Endothelial cell of umbilical vein (primary cell): ENCODE data around the gene TPO. TPM values are rescaled to one million over a fixed set of nuclear protein-coding genes. Genes with fewer than 3 reads are reported as not detected.

Experiments
- BruUV-seq: library from RNA; stranded (reverse); fragments of 400-500 nt; replicated peaks from 2 replicates; lab custom pipeline; 2021; lab: Mats Ljungman, UMichigan
- CTCF ChIA-PET: fragments of 300-600, 350-600 bp; sonication (Branson Sonifier 250); formaldehyde crosslinking; loops from one replicate; lab custom pipeline; 2021; ENCODE audit warnings: antibody characterized with exemption, inconsistent platforms; lab: Charles Lee
- POLR2A ChIA-PET: fragments of 300-600, 350-600 bp; sonication (Branson Sonifier 250); formaldehyde crosslinking; loops from one replicate; lab custom pipeline; 2021; ENCODE audit warnings: antibody characterized with exemption, inconsistent platforms; lab: Charles Lee
- DNase-seq: peaks from one replicate; pipeline ENCODE4 v3.0.0-alpha.2; 2011; ENCODE audit warnings: low read depth, low spot score
- FAIRE-seq: peaks from 2 replicates; lab custom pipeline; 2011; peaks lifted over from hg19 to GRCh38; lab: Jason Lieb, UNC
- H2AFZ ChIP-seq: 2 replicates; pipeline ENCODE4 v1.6.0; 2012; ENCODE audit warnings: low read depth, low read length, control low read depth, inconsistent platforms
- H3K27ac ChIP-seq: 2 replicates; pipeline ENCODE4 v1.5.1; 2011; ENCODE audit warnings: low read depth, mild to moderate bottlenecking, control low read depth, low read length, moderate library complexity; ENCODE audit not compliant: insufficient read depth
- H3K27me3 ChIP-seq, 2 experiments: 2 replicates each; pipeline versions ENCODE4 v1.6.0 to v1.6.1; 2011; ENCODE audit warnings: low read length in 2 of 2, mixed read lengths in 1 of 2; ENCODE audit not compliant: control insufficient read depth in 2 of 2, insufficient read depth in 2 of 2
- H3K36me3 ChIP-seq, 2 experiments: 2 replicates in 1 of 2; 3 replicates in 1 of 2; pipeline ENCODE4 v1.5.1; 2011; ENCODE audit warnings: low read length in 2 of 2, mild to moderate bottlenecking in 1 of 2, moderate library complexity in 1 of 2; ENCODE audit not compliant: control insufficient read depth in 2 of 2, insufficient read depth in 2 of 2; ENCODE audit errors: extremely low read depth in 1 of 2
- H3K4me1 ChIP-seq: 3 replicates; pipeline ENCODE4 v1.5.1; 2011; ENCODE audit warnings: mild to moderate bottlenecking, low read length; ENCODE audit not compliant: control insufficient read depth, insufficient read depth; ENCODE audit errors: extremely low read depth
- H3K4me2 ChIP-seq: 2 replicates; pipeline ENCODE4 v1.6.1; 2011; ENCODE audit warnings: low read length, control low read depth, mixed read lengths; ENCODE audit not compliant: insufficient read depth
- H3K4me3 ChIP-seq, 3 experiments: fragments of 200-600 bp in 1 of 3; sonication (generic), shearing (Covaris generic) in 1 of 3; replicated peaks in 1 of 3; 2 replicates each; pipeline ENCODE4 v1.5.1; 2011 to 2016; ENCODE audit warnings: control low read depth in 3 of 3, low read length in 3 of 3, mild to moderate bottlenecking in 2 of 3, inconsistent platforms in 1 of 3, low read depth in 1 of 3, moderate library complexity in 1 of 3; ENCODE audit not compliant: insufficient read depth in 1 of 3
- H3K79me2 ChIP-seq: 2 replicates; pipeline ENCODE4 v1.6.0; 2012; ENCODE audit warnings: low read length, inconsistent platforms; ENCODE audit not compliant: control insufficient read depth, insufficient read depth
- H3K9ac ChIP-seq: replicated peaks from 2 replicates; pipeline ENCODE3; 2011; ENCODE audit warnings: low read length, control low read depth; ENCODE audit not compliant: insufficient read depth; ENCODE audit errors: extremely low read depth
- H3K9me1 ChIP-seq: replicated peaks from 3 replicates; pipeline ENCODE4 v1.6.0; 2011; ENCODE audit warnings: mild to moderate bottlenecking, low read length; ENCODE audit not compliant: control insufficient read depth, insufficient read depth; ENCODE audit errors: extremely low read depth
- H3K9me3 ChIP-seq: replicated peaks from 2 replicates; pipeline ENCODE4 v1.5.1; 2012; ENCODE audit warnings: low read length, inconsistent platforms; ENCODE audit not compliant: control insufficient read depth, insufficient read depth
- H4K20me1 ChIP-seq: replicated peaks from 2 replicates; pipeline ENCODE3; 2011; ENCODE audit warnings: mild to moderate bottlenecking, low read length; ENCODE audit not compliant: control insufficient read depth, insufficient read depth; ENCODE audit errors: extremely low read depth
- CTCF ChIP-seq, 2 donors: IDR thresholded peaks; 1 replicate in 1 of 2; 2 replicates in 1 of 2; pipeline ENCODE4 v1.5.1; 2011; ENCODE audit warnings: low read length in 2 of 2, mild to moderate bottlenecking in 2 of 2, moderate library complexity in 2 of 2, control low read depth in 1 of 2, inconsistent platforms in 1 of 2, low read depth in 1 of 2; ENCODE audit not compliant: insufficient read depth in 1 of 2; ENCODE audit errors: extremely low read depth in 1 of 2
- EZH2 ChIP-seq: IDR thresholded peaks from 2 replicates; pipeline ENCODE4 v1.6.1; 2012; ENCODE audit warnings: borderline replicate concordance, low read depth, mild to moderate bottlenecking, moderate library complexity, low read length, inconsistent platforms; ENCODE audit not compliant: severe bottlenecking
- FOS ChIP-seq: IDR thresholded peaks from 2 replicates; pipeline ENCODE4 v1.6.1; 2011; ENCODE audit warnings: mild to moderate bottlenecking, low read length, moderate library complexity, borderline replicate concordance; ENCODE audit not compliant: insufficient read depth
- GATA2 ChIP-seq: IDR thresholded peaks from 2 replicates; pipeline ENCODE4 v1.7.0; 2011; ENCODE audit warnings: low read depth, mild to moderate bottlenecking, moderate library complexity, mixed read lengths, low read length; ENCODE audit not compliant: insufficient read length, insufficient read depth
- JUN ChIP-seq: IDR thresholded peaks from 2 replicates; pipeline ENCODE4 v1.6.1; 2011; ENCODE audit warnings: borderline replicate concordance, low read depth; ENCODE audit not compliant: insufficient read length, insufficient read depth
- MYC ChIP-seq: IDR thresholded peaks from one replicate; pipeline ENCODE4 v1.6.1; 2011; ENCODE audit warnings: mild to moderate bottlenecking, low read depth, low read length
- POLR2A ChIP-seq: IDR thresholded peaks from 2 replicates; pipeline ENCODE4 v1.6.1; 2012; ENCODE audit warnings: low read depth, mild to moderate bottlenecking, control low read depth, low read length
- POLR2AphosphoS5 ChIP-seq: IDR thresholded peaks from 2 replicates; pipeline ENCODE4 v1.6.1; 2012; ENCODE audit warnings: low read depth, mild to moderate bottlenecking, control low read depth, low read length, moderate library complexity; ENCODE audit not compliant: insufficient read depth
- dilution Hi-C: fragments of 300-500 bp; cut with MboI; formaldehyde crosslinking; loops from one replicate; pipeline ENCODE4 v1.15.0; 2019; ENCODE audit warnings: low sequenced_read_pairs; ENCODE audit not compliant: extremely low pct_ligation_motif_present
- intact Hi-C: fragments of 100-400 bp; cut with micrococcal nuclease; formaldehyde crosslinking; loops from one replicate; pipeline ENCODE4 v1.10.0; 2022
- polyA plus RNA-seq, 4 experiments: library from polyadenylated mRNA; depleted of rRNA in 3 of 4; stranded (reverse) in 3 of 4; unstranded in 1 of 4; fragments of >200 nt; gene quantifications; 2 replicates each; pipeline versions ENCODE4 v1.2.1 to v1.2.3, GENCODE V29; 2011 to 2012; ENCODE audit warnings: missing spikeins in 1 of 4
- total RNA-seq: library from RNA; stranded (reverse); gene quantifications from 2 replicates; pipeline ENCODE4 v1.2.3, GENCODE V29; 2021
- TF ChIP-seq, protein P1 (sequence below): IDR thresholded peaks from 2 replicates; pipeline ENCODE4 v1.6.1; 2011; ENCODE audit not compliant: insufficient read depth, insufficient read length

The TPO gene
- total and polyA plus RNA-seq, 2 donors (not counting 3 experiments of a cell fraction or from before 2014, with no cell fraction given) = not detected

- H3K36me3 ChIP-seq = no peaks in the 10 kb centered on the region
- no peaks in the 10 kb centered on the region for H3K4me1 ChIP-seq
- FAIRE-seq = no peak
- H3K27ac ChIP-seq = no peak overlapping the region
- no peak for DNase-seq
- no peaks in the 10 kb centered on the region for H3K9me1 ChIP-seq
- no peaks in the 10 kb centered on the region for H3K79me2 ChIP-seq
- no peaks in the 10 kb centered on the region for H4K20me1 ChIP-seq
- intact Hi-C loops (no loop called here), dilution Hi-C loops (no loop called here)
- no peak overlapping the region for H2AFZ ChIP-seq
- peaks cover 4% of the 10 kb centered on the region for H3K9me3 ChIP-seq
- TF ChIP-seq JUN (no peak), EZH2 (no peak), POLR2A (no peak), CTCF (IDR thresholded peaks at IDR 0.05; ENCODE audit: extremely low read depth in 1 of 2, insufficient read depth in 1 of 2, low read depth in 1 of 2, low read length in 2 of 2) (no peak), POLR2AphosphoS5 (no peak), FOS (no peak), GATA2 (no peak), MYC (no peak)
- TF ChIP-seq, protein P1, sequence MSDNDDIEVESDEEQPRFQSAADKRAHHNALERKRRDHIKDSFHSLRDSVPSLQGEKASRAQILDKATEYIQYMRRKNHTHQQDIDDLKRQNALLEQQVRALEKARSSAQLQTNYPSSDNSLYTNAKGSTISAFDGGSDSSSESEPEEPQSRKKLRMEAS = no peak
- ChIA-PET CTCF (no interaction called here), POLR2A (no interaction called here)
- no peak overlapping the region for H3K4me2 ChIP-seq
- H3K27me3 ChIP-seq = no peaks in the 10 kb centered on the region
- no peak overlapping the region for H3K4me3 ChIP-seq
- H3K9ac ChIP-seq = no peak overlapping the region
- BruUV-seq = no TSS peak
Measured at GRCh38 chr2:1458432-1458831, 45.2 kb downstream of the TPO start.
